ENCODE data around the gene OR8D1.

OR8D1 gene

GRCh38 chr11:124313849-124314248 is at the start of gene OR8D1:
OR8D1 (minus strand) TSS chr11:124313949; CDS start chr11:124310766, 3,183 bp downstream.
- Histone ChIP-seq H3K4me1 (ENCODE audit: control insufficient read depth in 5 of 5, insufficient read depth in 5 of 5, low read length in 5 of 5) (no peaks in the 10 kb centered on the region), H3K27ac (ENCODE audit: low read depth, low read length) (no peak within 1 kb of the TSS), H3K9me3 (ENCODE audit: control insufficient read depth in 5 of 5, low read length in 5 of 5) (no peaks in the 10 kb centered on the region), H3K9ac (ENCODE audit: low read length in 5 of 5) (no peak within 1 kb of the TSS), H3K4me3 (ENCODE audit: low read depth in 1 of 5, low read length in 5 of 5) (no peak within 1 kb of the TSS), H3K27me3 (ENCODE audit: control insufficient read depth in 5 of 5, insufficient read depth in 4 of 5, low read length in 5 of 5) (no peaks in the 10 kb centered on the region), H3K36me3 (ENCODE audit: control insufficient read depth in 5 of 5, insufficient read depth in 5 of 5, low read length in 5 of 5) (no peaks in the 10 kb centered on the region)

GRCh38 chr11:124359566-124359965 is 45.8 kb upstream of the OR8D1 start:
- Histone ChIP-seq H3K27ac (ENCODE audit: low read depth, low read length) (no peak overlapping the region), H3K27me3 (ENCODE audit: control insufficient read depth in 5 of 5, insufficient read depth in 4 of 5, low read length in 5 of 5) (no peaks in the 10 kb centered on the region), H3K9me3 (ENCODE audit: control insufficient read depth in 5 of 5, low read length in 5 of 5) (no peaks in the 10 kb centered on the region), H3K9ac (ENCODE audit: low read length in 5 of 5) (no peak overlapping the region), H3K4me3 (ENCODE audit: low read depth in 1 of 5, low read length in 5 of 5) (no peak overlapping the region), H3K36me3 (ENCODE audit: control insufficient read depth in 5 of 5, insufficient read depth in 5 of 5, low read length in 5 of 5) (no peaks in the 10 kb centered on the region), H3K4me1 (ENCODE audit: control insufficient read depth in 5 of 5, insufficient read depth in 5 of 5, low read length in 5 of 5) (no peaks in the 10 kb centered on the region)

GRCh38 chr11:124346311-124346955 is 32.7 kb upstream of the OR8D1 start:
- Histone ChIP-seq H3K9me3 (ENCODE audit: control insufficient read depth in 5 of 5, low read length in 5 of 5) (peaks cover 0 to 8% (median 2%) of the 10 kb centered on the region in 5 donors), H3K27me3 (ENCODE audit: control insufficient read depth in 5 of 5, insufficient read depth in 4 of 5, low read length in 5 of 5) (no peaks in the 10 kb centered on the region), H3K27ac (ENCODE audit: low read depth, low read length) (no peak overlapping the region), H3K9ac (ENCODE audit: low read length in 5 of 5) (no peak overlapping the region), H3K36me3 (ENCODE audit: control insufficient read depth in 5 of 5, insufficient read depth in 5 of 5, low read length in 5 of 5) (no peaks in the 10 kb centered on the region), H3K4me1 (ENCODE audit: control insufficient read depth in 5 of 5, insufficient read depth in 5 of 5, low read length in 5 of 5) (no peaks in the 10 kb centered on the region), H3K4me3 (ENCODE audit: low read depth in 1 of 5, low read length in 5 of 5) (no peak overlapping the region)

GRCh38 chr11:124344346-124344745 is 30.6 kb upstream of the OR8D1 start:
- H3K27me3 ChIP-seq (ENCODE audit: control insufficient read depth in 5 of 5, insufficient read depth in 4 of 5, low read length in 5 of 5): no peaks in the 10 kb centered on the region
- H3K27ac ChIP-seq (ENCODE audit: low read depth, low read length): no peak overlapping the region
- no peak overlapping the region for H3K4me3 ChIP-seq (ENCODE audit: low read depth in 1 of 5, low read length in 5 of 5)
- no peak overlapping the region for H3K9ac ChIP-seq (ENCODE audit: low read length in 5 of 5)
- peaks cover 0 to 4% (median 0%) of the 10 kb centered on the region in 5 donors for H3K4me1 ChIP-seq (ENCODE audit: control insufficient read depth in 5 of 5, insufficient read depth in 5 of 5, low read length in 5 of 5)
- peaks cover 0 to 2% (median under 1%) of the 10 kb centered on the region in 5 donors for H3K9me3 ChIP-seq (ENCODE audit: control insufficient read depth in 5 of 5, low read length in 5 of 5)
- H3K36me3 ChIP-seq (ENCODE audit: control insufficient read depth in 5 of 5, insufficient read depth in 5 of 5, low read length in 5 of 5): no peaks in the 10 kb centered on the region

- H3K4me3 ChIP-seq (ENCODE audit: low read depth in 1 of 5, low read length in 5 of 5): no peak overlapping the region
- peaks cover 0 to 4% (median 0%) of the 10 kb centered on the region in 5 donors for H3K4me1 ChIP-seq (ENCODE audit: control insufficient read depth in 5 of 5, insufficient read depth in 5 of 5, low read length in 5 of 5)
- H3K36me3 ChIP-seq (ENCODE audit: control insufficient read depth in 5 of 5, insufficient read depth in 5 of 5, low read length in 5 of 5): no peaks in the 10 kb centered on the region
- no peaks in the 10 kb centered on the region for H3K9me3 ChIP-seq (ENCODE audit: control insufficient read depth in 5 of 5, low read length in 5 of 5)
- H3K9ac ChIP-seq (ENCODE audit: low read length in 5 of 5): no peak overlapping the region
- no peak overlapping the region for H3K27ac ChIP-seq (ENCODE audit: low read depth, low read length)
- no peaks in the 10 kb centered on the region for H3K27me3 ChIP-seq (ENCODE audit: control insufficient read depth in 5 of 5, insufficient read depth in 4 of 5, low read length in 5 of 5)
Observed at GRCh38 chr11:124340142-124340447, 26.3 kb upstream of the OR8D1 start.

DNA sequence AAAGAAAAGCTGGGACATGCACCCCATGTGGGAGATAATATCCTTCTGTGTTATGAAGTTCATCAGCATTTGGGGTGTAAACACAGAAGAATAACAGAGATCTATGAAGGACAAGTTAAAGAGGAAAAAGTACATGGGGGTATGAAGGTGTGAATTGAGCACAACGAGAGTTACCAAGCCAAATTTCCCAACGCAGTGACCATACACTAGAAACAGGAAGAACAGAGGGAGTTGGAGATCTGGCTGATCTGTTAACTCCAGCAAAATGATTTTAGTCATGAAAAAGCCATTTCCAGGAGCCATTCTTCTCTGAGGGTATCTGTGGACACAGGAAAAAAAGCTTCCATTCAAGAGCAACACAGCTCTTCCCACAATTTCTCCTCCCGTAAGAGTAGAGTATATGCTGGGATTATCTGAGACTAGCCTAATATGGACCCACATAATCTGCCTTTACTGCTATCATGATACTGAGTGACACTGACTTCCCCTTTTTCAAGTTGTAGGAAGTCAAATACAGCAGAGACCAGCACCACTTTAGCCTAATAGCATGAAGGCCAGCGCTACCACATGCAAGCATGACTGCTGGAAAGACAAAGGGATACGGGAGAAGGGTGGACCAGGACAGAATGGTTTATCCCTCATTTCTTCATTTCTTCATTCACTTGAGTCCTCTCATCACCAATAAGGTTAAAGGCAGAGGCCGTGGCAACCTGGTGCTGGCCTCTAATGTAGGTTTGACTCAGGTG is 25.8 kb upstream of the OR8D1 start:
- no peak overlapping the region for H3K9ac ChIP-seq (ENCODE audit: low read length in 5 of 5)
- H3K4me1 ChIP-seq (ENCODE audit: control insufficient read depth in 5 of 5, insufficient read depth in 5 of 5, low read length in 5 of 5): peaks cover 0 to 4% (median 0%) of the 10 kb centered on the region in 5 donors
- no peak overlapping the region for H3K27ac ChIP-seq (ENCODE audit: low read depth, low read length)
- H3K4me3 ChIP-seq (ENCODE audit: low read depth in 1 of 5, low read length in 5 of 5): no peak overlapping the region
- H3K36me3 ChIP-seq (ENCODE audit: control insufficient read depth in 5 of 5, insufficient read depth in 5 of 5, low read length in 5 of 5): no peaks in the 10 kb centered on the region
- H3K9me3 ChIP-seq (ENCODE audit: control insufficient read depth in 5 of 5, low read length in 5 of 5): no peaks in the 10 kb centered on the region
- no peaks in the 10 kb centered on the region for H3K27me3 ChIP-seq (ENCODE audit: control insufficient read depth in 5 of 5, insufficient read depth in 4 of 5, low read length in 5 of 5)

DNA sequence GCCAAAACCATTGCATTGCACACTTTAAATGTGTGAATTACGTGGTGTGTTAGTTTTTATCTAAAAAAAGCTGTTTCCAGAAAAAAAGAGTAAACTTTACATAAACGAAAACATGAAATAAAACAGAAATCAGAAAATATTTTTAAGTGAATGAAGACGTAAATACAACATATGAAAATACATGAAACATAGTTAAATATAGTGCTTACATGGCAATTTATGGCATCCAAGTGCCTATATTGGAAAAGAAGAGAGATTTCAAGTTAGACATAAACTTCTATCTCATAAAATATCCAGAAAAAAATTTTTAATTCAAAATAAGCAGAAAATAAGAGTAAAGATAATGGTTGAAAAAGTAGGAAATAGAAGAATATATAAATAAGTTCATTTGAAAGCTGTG is 18.1 kb upstream of the OR8D1 start:
- Histone ChIP-seq H3K9ac (ENCODE audit: low read length in 5 of 5) (no peak overlapping the region), H3K9me3 (ENCODE audit: control insufficient read depth in 5 of 5, low read length in 5 of 5) (no peaks in the 10 kb centered on the region), H3K36me3 (ENCODE audit: control insufficient read depth in 5 of 5, insufficient read depth in 5 of 5, low read length in 5 of 5) (no peaks in the 10 kb centered on the region), H3K27me3 (ENCODE audit: control insufficient read depth in 5 of 5, insufficient read depth in 4 of 5, low read length in 5 of 5) (no peaks in the 10 kb centered on the region), H3K4me3 (ENCODE audit: low read depth in 1 of 5, low read length in 5 of 5) (no peak overlapping the region), H3K27ac (ENCODE audit: low read depth, low read length) (no peak overlapping the region), H3K4me1 (ENCODE audit: control insufficient read depth in 5 of 5, insufficient read depth in 5 of 5, low read length in 5 of 5) (peaks cover 0 to 2% (median 0%) of the 10 kb centered on the region in 5 donors)

GRCh38 chr11:124329787-124330478 is 16.2 kb upstream of the OR8D1 start:
- Histone ChIP-seq H3K4me3 (ENCODE audit: low read depth in 1 of 5, low read length in 5 of 5) (no peak overlapping the region), H3K9me3 (ENCODE audit: control insufficient read depth in 5 of 5, low read length in 5 of 5) (no peaks in the 10 kb centered on the region), H3K27ac (ENCODE audit: low read depth, low read length) (no peak overlapping the region), H3K36me3 (ENCODE audit: control insufficient read depth in 5 of 5, insufficient read depth in 5 of 5, low read length in 5 of 5) (no peaks in the 10 kb centered on the region), H3K4me1 (ENCODE audit: control insufficient read depth in 5 of 5, insufficient read depth in 5 of 5, low read length in 5 of 5) (peaks cover 0 to 2% (median 0%) of the 10 kb centered on the region in 5 donors), H3K27me3 (ENCODE audit: control insufficient read depth in 5 of 5, insufficient read depth in 4 of 5, low read length in 5 of 5) (no peaks in the 10 kb centered on the region), H3K9ac (ENCODE audit: low read length in 5 of 5) (no peak overlapping the region)

DNA sequence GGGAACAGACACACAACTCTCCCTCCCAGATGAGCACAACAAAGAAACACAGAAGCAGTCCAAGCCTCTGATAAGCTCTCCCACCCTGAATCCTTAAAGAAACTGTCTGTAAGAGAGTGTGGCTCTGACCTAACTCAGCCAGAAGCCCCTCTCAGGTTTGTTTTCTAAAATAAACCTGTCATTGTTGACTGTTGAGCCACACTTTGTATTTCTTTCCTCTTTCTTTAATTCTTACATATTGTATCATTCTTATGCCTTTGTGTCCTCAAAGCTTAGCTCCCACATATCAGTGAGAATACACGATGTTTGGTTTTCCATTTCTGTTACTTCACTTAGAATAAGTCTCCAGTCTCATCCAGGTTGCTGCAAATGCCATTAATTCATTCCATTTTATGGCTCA is 14.0 kb upstream of the OR8D1 start:
- Histone ChIP-seq H3K9me3 (ENCODE audit: control insufficient read depth in 5 of 5, low read length in 5 of 5) (no peaks in the 10 kb centered on the region), H3K4me1 (ENCODE audit: control insufficient read depth in 5 of 5, insufficient read depth in 5 of 5, low read length in 5 of 5) (peaks cover 0 to 2% (median 0%) of the 10 kb centered on the region in 5 donors), H3K27me3 (ENCODE audit: control insufficient read depth in 5 of 5, insufficient read depth in 4 of 5, low read length in 5 of 5) (no peaks in the 10 kb centered on the region)

GRCh38 chr11:124322356-124322755 is 8.6 kb upstream of the OR8D1 start:
- H3K4me3 ChIP-seq (ENCODE audit: low read depth in 1 of 5, low read length in 5 of 5): no peak overlapping the region
- H3K36me3 ChIP-seq (ENCODE audit: control insufficient read depth in 5 of 5, insufficient read depth in 5 of 5, low read length in 5 of 5): no peaks in the 10 kb centered on the region
- no peak overlapping the region for H3K27ac ChIP-seq (ENCODE audit: low read depth, low read length)
- no peaks in the 10 kb centered on the region for H3K9me3 ChIP-seq (ENCODE audit: control insufficient read depth in 5 of 5, low read length in 5 of 5)
- no peaks in the 10 kb centered on the region for H3K4me1 ChIP-seq (ENCODE audit: control insufficient read depth in 5 of 5, insufficient read depth in 5 of 5, low read length in 5 of 5)
- peaks cover 0 to 5% (median 0%) of the 10 kb centered on the region in 5 donors for H3K27me3 ChIP-seq (ENCODE audit: control insufficient read depth in 5 of 5, insufficient read depth in 4 of 5, low read length in 5 of 5)
- H3K9ac ChIP-seq (ENCODE audit: low read length in 5 of 5): no peak overlapping the region

More for the DNA sequence above, 14.0 kb upstream of the OR8D1 start:
- no peak overlapping the region for H3K27ac ChIP-seq (ENCODE audit: low read depth, low read length)
- H3K4me3 ChIP-seq (ENCODE audit: low read depth in 1 of 5, low read length in 5 of 5): no peak overlapping the region
- H3K9ac ChIP-seq (ENCODE audit: low read length in 5 of 5): no peak overlapping the region
- H3K36me3 ChIP-seq (ENCODE audit: control insufficient read depth in 5 of 5, insufficient read depth in 5 of 5, low read length in 5 of 5): no peaks in the 10 kb centered on the region

All from subcutaneous abdominal adipose tissue (tissue), 5 donors.